Measurements from ENCODE around the gene BIRC5. TPM values are rescaled to one million over a fixed set of nuclear protein-coding genes. Genes with fewer than 3 reads are reported as not detected.
"Not testable (repeated sequence)": the region's sequence is repeated elsewhere in the genome, so short reads cannot be mapped to it uniquely, and the experiment has no call there.

The BIRC5 gene
- total RNA-seq, 1 donor, result 5.9 TPM

DNA sequence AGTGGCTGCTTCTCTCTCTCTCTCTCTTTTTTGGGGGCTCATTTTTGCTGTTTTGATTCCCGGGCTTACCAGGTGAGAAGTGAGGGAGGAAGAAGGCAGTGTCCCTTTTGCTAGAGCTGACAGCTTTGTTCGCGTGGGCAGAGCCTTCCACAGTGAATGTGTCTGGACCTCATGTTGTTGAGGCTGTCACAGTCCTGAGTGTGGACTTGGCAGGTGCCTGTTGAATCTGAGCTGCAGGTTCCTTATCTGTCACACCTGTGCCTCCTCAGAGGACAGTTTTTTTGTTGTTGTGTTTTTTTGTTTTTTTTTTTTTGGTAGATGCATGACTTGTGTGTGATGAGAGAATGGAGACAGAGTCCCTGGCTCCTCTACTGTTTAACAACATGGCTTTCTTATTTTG is 9.7 kb downstream of the BIRC5 start:
- no peak for DNase-seq (ENCODE audit: low read depth in 2 of 3, low spot score in 2 of 3)

DNA sequence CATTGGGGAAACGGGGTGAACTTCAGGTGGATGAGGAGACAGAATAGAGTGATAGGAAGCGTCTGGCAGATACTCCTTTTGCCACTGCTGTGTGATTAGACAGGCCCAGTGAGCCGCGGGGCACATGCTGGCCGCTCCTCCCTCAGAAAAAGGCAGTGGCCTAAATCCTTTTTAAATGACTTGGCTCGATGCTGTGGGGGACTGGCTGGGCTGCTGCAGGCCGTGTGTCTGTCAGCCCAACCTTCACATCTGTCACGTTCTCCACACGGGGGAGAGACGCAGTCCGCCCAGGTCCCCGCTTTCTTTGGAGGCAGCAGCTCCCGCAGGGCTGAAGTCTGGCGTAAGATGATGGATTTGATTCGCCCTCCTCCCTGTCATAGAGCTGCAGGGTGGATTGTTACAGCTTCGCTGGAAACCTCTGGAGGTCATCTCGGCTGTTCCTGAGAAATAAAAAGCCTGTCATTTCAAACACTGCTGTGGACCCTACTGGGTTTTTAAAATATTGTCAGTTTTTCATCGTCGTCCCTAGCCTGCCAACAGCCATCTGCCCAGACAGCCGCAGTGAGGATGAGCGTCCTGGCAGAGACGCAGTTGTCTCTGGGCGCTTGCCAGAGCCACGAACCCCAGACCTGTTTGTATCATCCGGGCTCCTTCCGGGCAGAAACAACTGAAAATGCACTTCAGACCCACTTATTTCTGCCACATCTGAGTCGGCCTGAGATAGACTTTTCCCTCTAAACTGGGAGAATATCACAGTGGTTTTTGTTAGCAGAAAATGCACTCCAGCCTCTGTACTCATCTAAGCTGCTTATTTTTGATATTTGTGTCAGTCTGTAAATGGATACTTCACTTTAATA is 10.4 kb downstream of the BIRC5 start:
- DNase-seq (ENCODE audit: low read depth in 2 of 3, low spot score in 2 of 3), result no peak

DNA sequence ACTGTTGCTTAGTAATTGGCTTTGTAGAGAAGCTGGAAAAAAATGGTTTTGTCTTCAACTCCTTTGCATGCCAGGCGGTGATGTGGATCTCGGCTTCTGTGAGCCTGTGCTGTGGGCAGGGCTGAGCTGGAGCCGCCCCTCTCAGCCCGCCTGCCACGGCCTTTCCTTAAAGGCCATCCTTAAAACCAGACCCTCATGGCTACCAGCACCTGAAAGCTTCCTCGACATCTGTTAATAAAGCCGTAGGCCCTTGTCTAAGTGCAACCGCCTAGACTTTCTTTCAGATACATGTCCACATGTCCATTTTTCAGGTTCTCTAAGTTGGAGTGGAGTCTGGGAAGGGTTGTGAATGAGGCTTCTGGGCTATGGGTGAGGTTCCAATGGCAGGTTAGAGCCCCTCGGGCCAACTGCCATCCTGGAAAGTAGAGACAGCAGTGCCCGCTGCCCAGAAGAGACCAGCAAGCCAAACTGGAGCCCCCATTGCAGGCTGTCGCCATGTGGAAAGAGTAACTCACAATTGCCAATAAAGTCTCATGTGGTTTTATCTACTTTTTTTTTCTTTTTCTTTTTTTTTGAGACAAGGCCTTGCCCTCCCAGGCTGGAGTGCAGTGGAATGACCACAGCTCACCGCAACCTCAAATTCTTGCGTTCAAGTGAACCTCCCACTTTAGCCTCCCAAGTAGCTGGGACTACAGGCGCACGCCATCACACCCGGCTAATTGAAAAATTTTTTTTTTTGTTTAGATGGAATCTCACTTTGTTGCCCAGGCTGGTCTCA is 11.2 kb downstream of the BIRC5 start:
- DNase-seq (ENCODE audit: low read depth in 2 of 3, low spot score in 2 of 3), result no peak

DNA sequence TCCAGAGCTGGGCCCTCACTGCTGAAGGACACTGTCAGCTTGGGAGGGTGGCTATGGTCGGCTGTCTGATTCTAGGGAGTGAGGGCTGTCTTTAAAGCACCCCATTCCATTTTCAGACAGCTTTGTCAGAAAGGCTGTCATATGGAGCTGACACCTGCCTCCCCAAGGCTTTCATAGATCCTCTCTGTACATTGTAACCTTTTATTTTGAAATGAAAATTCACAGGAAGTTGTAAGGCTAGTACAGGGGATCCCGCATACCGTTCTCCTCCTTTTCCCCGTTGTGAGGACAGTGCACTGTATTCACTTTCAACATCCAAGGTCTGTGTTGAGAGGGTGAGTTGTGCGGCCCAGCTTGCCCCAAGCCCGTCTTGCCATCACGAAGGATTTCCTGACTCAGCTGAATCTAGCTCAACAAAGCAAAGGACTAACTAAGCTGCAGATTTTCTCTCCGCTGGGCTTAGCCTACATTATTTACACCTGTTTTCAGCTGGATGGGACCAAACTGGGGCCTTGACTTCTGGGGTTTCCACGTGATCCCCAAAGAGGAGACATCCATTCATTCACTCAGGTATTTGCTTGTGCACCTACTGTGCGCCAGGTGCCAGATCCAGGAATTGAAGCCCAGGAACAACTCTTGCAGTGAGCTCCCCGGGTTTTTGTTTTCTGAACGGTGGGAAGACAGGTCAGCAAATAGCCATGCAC is 12.2 kb downstream of the BIRC5 start:
- DNase-seq (ENCODE audit: low read depth in 2 of 3, low spot score in 2 of 3), result no peak

DNA sequence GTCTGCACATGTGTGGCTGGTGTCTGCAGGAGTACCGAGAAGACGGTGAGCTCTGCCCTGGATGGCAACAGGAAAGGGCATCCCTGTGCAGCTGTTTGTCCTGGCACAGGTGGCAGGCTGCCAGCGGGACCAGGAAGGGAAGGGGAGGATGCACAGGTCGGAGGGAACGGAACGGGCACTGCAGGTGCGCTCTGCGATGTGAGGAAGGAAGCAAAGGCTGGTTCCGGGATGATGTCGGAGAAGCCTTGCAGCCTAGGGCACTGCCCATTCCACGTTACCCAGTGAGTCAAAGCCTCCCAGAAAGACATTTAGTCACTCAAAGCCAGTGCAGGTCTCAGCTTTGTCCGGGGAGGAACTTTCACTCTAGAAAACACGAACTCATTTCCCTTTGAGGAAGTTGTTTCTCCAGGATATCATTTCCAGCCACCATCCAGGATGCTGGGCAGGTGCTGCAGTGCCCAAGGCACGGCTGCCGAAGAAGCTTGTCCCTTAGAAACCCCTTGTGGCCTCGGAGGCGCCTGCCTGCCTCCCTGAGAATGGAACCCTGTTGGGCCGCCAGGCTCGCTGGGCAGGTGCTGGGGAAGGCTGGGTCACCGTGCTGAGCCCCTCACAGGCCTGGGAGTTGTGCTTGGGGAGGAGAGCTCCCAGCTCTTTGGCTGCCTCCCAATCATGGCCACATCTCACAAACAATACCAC is 12.9 kb downstream of the BIRC5 start:
- DNase-seq (ENCODE audit: low read depth in 2 of 3, low spot score in 2 of 3), result peak in 2 of 3 donors; percentile 49 to 55

DNA sequence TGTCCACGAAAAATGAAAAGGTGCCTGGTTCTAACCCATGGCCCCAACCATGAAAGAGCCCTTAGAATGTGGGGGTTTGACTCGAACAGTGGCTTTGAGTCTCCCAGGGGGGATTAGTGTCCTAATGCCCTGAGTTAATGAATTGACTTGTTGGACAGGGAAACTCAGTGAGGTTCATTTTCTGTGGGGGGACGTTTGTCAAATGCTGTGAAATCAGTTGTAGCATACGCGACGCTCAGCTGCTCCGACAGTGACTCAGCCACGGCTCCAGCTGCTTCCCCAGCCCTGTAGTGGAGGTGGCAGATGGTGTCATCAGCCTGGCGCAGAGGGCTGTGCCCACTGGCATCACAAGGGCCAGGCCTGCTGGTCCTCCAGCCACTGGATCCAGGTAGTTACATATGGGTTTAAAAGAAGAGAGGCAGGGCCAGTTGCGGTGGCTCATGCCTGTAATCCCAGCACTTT is 13.4 kb downstream of the BIRC5 start:
- peak in 2 of 3 donors; percentile 73 to 79 for DNase-seq (ENCODE audit: low read depth in 2 of 3, low spot score in 2 of 3)

DNA sequence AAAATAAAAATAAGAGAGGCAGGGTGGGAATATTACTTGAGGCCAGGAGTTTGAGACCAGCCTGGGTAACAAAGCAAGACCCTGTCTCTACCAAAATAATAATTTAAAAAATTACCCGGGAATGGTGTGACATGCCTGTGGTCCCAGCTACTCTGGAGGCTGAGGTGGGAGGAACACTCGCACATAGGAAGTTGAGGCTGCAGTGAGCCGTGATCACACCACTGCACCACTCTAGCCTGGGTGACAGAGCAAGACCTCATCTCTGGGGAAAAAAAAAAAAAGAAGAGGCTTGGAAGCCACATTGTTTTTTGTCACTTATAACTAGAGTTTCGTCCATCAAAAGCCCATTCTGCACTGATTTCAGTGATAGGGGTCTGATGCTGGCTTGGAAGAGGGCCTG is 14.1 kb downstream of the BIRC5 start:
- DNase-seq (ENCODE audit: low read depth in 2 of 3, low spot score in 2 of 3), result no peak

DNA sequence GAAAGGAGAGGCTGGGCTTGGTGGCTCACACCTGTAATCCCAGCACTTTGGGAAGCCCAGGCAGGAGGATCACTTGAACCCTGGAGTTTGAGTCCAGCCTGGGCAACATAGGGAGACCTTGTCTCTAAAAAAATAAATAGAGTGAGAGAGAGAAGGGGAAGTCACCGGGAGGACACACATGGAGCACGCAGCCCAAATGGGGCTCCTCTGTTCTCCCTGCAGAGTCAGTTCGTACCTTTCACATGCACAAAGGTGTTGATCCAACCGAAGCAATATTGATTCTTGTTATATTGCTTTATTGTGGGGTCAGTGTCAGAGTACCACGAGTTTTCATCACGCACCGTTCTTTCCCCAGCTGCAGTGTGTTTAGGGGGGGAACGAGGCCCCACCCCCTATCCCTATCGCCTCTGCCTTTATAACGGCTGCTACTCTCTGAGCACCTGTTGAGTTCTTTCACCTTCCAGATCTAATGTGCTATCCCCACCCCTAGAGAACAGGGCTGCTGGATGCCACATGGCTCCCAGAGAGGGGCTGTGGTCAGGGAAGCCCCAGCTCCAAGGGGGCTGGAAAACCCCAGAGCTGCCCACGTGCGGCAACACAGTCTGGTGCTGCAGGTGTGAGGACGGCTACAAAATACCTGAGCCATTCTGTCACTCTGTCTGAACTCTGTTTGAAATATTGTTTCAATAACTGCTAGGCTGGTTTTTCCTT is 16.4 kb downstream of the BIRC5 start:
- no peak for DNase-seq (ENCODE audit: low read depth in 2 of 3, low spot score in 2 of 3)

DNA sequence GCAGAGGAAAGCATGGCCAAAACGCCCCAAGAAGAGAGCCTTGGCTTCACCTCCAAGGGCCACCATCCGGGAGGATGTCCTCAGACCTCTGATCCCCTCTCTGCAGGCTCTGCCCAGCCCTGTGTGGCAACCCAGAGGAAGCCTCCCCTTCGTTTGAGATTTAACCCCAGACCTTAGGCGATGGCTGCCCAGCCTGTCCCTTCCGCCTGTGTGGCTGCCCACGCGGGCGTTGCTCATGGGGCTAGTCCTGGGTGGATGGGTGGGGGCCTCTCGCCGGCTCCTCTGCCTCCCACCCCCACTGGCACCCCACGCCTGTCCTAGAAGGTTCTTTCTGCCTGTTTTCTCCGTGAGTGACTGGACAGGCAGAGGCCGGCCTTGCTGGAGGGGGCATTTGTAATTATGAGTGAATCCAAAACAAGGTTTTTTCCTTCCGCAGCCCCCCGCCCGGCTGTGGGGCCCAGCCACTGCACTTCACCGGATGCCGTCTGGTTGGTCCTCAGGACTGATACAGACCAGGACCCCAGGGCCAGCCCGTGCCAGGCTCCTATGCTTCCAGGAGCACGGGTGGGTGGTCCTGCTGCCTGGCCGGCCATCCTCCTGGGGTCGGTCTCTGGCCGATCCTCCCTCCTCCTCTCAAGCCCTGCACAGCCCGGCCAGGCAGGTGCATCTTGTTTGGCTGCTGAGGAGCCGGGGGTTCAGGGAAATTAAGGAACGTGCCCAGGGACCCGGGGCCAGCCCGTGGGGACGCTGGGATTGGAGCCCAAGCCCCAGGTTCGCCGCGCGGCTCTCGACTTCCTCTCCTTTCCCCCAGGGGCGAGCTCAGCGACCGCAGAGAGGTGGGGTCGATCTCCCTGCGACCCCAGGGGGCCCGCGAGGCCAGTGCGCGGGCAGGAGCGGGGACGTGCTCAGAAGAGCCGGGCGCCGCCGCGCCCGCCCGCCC is 17.2 kb downstream of the BIRC5 start, which contains the start of gene TMEM235:
TSS of gene TMEM235 (plus strand) at position 636 of the 940 bp plus-strand sequence. CDS start 393 bp downstream, outside the sequence.
- DNase-seq (ENCODE audit: low read depth in 2 of 3, low spot score in 2 of 3), result no peak

DNA sequence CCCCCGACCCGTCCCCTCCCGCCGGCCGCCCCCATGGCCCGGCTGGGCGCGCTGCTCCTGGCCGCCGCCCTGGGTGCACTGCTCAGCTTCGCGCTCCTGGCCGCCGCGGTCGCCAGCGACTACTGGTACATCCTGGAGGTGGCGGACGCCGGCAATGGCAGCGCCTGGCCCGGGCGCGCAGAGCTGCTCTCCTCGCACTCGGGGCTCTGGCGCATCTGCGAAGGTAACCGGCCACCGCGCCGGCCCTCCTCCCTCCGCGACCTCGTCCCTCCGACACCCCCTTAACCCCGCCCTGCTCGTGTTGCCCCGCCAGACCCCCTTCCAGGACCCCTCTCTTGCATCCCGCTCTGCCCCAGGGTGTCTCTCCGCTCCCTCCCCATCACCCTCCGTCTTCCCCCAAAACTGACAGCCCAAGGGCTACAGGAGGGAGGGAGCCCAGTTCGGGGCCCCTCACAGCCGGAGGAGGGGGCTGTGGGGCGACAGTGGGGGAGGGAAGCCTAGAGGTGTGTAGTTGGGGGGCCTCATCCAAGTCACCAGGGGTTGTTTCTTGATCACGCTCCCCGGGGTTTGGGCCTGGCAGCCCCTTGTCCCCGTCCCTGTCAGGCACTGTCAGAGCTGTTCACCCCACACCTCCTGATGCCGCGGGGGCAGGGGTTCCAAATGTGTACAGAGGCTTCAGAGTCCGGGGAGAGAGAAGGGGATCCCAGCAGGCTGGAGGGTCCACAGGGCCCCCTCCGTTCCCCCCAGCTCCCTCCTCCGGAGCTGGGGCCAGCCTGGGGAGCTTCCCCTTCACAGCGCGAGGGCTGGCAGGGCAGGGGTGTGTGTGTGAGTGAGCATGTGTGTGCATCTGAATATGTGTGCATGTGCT is 18.2 kb downstream of the BIRC5 start:
- DNase-seq (ENCODE audit: low read depth in 2 of 3, low spot score in 2 of 3), result peak in 1 of 3 donors; percentile 37

DNA sequence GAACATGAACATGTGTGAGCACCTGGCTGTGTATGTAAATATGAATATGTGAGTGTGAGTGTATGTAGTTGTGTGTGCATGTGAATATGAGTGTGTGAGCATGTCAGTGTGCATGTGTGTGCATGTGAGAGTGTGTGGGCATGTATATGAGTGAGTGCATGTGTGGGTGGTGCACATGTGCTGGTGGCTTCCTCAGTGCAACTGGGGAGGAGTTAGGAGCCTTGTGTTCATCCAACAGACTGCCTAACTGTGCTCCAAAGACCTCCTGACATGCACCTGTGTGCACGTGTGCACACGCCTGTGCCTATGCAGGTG is 18.8 kb downstream of the BIRC5 start:
- DNase-seq (ENCODE audit: low read depth in 2 of 3, low spot score in 2 of 3), result no peak

DNA sequence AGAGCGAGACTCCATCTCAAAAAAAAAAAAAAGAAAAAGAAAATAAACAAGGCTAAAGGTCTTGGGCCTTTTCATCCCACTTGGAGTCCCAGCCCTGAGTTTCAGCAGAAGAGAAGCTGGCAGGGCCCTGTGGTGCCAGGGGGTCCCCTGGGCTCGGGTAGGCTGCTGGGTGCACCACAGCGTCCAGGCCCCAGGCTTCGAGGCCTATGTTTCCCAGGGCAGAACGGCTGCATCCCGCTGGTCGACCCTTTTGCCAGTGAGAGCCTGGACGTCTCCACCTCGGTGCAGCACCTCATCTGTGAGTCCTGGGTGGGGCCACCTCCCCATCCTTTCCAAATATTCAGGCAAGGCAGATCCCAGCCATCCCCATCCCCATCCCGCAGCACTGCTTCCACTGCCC is 19.6 kb downstream of the BIRC5 start:
- no peak for DNase-seq (ENCODE audit: low read depth in 2 of 3, low spot score in 2 of 3)

DNA sequence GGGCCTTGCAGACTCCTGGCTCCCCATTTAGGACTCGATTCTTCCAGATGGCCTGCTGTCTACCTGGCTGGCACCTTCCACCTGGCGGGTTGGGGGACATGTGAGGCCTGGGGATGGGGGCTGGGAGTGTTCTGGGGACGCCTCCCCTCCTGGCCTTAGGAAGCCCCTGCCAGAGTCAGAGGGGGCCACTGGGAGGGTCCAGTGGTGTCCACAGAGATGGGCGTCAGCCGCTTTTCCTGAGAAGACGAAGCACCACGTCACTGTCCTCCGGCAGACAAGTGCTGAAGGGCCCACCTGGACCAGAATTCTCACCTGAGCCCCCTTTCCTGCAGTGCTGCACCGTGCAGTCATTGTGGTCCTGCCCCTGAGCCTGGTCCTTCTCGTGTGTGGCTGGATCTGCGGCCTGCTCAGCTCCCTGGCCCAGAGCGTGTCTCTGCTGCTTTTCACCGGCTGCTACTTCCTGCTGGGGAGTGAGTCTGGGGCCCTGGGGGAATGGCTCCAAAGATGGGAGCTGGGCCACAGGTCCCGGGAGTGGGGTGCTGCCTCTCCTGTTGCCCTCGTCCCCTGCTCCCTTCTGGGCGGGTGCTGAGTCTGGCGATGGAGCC is 20.3 kb downstream of the BIRC5 start:
- no peak for DNase-seq (ENCODE audit: low read depth in 2 of 3, low spot score in 2 of 3)

DNA sequence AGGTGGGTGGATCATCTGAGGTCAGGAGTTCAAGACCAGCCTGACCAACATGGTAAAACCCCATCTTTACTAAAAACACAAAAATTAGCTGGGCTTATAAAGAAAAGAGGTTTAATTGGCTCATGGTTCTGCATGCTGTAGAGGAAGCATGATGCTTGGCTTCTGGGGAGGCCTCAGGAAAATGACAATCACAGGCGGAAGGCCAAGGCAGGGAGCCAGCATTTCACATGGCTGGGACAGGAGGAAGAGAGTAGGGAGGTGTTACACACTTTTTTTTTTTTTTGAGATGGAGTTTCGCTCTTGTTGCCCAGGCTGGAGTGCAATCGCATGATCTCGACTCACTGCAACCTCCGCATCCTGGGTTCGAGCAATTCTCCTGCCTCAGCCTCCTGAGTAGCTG is 21.0 kb downstream of the BIRC5 start:
- DNase-seq (ENCODE audit: low read depth in 2 of 3, low spot score in 2 of 3), result not testable (repeated sequence)

DNA sequence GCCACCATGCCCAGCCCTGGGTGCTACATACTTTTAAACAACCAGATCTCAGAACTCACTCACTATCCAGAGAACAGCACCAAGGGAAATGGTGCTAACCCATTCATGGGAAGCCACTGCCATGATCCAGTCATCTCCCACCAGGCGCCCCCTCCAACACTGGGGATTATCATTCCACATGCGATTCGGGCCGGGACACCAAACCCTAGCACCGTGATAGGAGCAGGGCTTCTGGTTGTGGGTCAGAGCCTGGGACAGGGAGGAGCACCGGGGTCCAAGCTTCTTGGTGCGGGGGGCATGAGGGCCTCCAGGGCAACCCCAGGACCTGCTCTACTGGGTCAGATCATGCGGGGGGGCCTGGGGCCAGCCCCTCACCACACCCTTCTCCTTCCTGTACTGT is 21.8 kb downstream of the BIRC5 start:
- no peak for DNase-seq (ENCODE audit: low read depth in 2 of 3, low spot score in 2 of 3)

DNA sequence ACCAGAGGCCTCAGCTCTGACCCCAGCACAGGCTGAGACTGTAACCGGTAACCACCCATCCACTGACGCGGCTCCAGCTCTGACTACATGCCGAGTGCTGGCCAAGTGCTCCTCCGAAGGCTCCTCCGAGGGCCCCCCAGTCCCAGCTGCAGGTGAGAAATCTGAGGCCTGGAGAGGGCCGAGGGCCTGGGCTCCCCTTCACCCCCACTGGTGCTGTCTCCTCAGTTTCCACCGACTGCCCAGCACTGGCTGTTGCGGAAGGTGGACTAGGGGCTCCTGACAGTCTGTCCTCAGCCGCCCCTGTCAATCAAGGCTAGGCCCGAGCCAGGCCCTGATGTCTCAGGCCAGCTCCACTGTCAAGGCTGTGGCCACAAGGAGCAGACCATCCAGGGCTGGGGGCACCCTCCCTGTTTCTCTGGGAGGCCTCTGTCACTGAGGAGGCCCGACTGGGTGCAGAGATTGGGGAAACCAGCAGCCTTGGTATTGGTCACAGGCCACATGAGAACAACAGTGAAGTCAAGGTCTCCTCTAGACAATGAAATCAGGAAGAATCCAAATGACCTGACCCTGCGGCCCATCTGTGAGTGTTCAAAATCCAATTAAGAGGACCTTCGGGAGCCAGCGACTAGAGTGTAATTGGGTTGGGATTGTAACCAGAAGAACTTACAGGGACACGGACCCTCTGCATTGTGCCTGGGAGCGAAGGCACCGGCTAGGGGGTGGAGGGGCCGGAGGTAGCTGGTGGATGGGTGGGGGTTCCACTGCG is 22.5 kb downstream of the BIRC5 start:
- no peak for DNase-seq (ENCODE audit: low read depth in 2 of 3, low spot score in 2 of 3)
